HepG2 (cell line): ENCODE data around the gene SH3BP2. TPM values are rescaled to one million over a fixed set of nuclear protein-coding genes. Genes with fewer than 3 reads are reported as not detected.

Experiments
- BCL3 ChIP-seq: sonication (generic); formaldehyde crosslinking; IDR thresholded peaks from 2 replicates; pipeline ENCODE4 v1.5.1; 2020; ENCODE audit warnings: mild to moderate bottlenecking, missing genetic modification reagents, moderate library complexity
- CSRNP1 ChIP-seq: sonication (generic); formaldehyde crosslinking; IDR thresholded peaks from 2 replicates; pipeline ENCODE4 v1.8.1; 2023; ENCODE audit warnings: mild to moderate bottlenecking, missing genetic modification reagents
- EEA1 ChIP-seq: sonication (generic); formaldehyde crosslinking; IDR thresholded peaks from 2 replicates; pipeline ENCODE4 v1.5.1; 2020; ENCODE audit warnings: mild to moderate bottlenecking, missing genetic modification reagents, borderline replicate concordance
- FIP1L1 ChIP-seq: fragments of 200-400 bp; formaldehyde crosslinking; IDR thresholded peaks from 2 replicates; pipeline ENCODE4 v1.6.1; 2018; ENCODE audit warnings: low read depth, mild to moderate bottlenecking, low read length, moderate library complexity, borderline replicate concordance; ENCODE audit not compliant: insufficient read depth
- FOSL2 ChIP-seq: sonication (generic); formaldehyde crosslinking; IDR thresholded peaks from 2 replicates; pipeline ENCODE4 v1.4.0; 2020; ENCODE audit warnings: missing genetic modification reagents
- GLI4 ChIP-seq: sonication (generic); formaldehyde crosslinking; IDR thresholded peaks from 2 replicates; pipeline ENCODE4 v1.5.1; 2020; ENCODE audit warnings: missing genetic modification reagents, mild to moderate bottlenecking, moderate library complexity, borderline replicate concordance
- GRHL1 ChIP-seq: sonication (generic); formaldehyde crosslinking; conservative IDR thresholded peaks from 2 replicates; pipeline ENCODE4 v1.8.0; 2022; ENCODE audit warnings: missing genetic modification reagents
- MNT ChIP-seq: fragments of 450-650 bp; IDR thresholded peaks from 2 replicates; pipeline ENCODE4 v1.6.1; 2016
- NFE2 ChIP-seq: sonication (generic); formaldehyde crosslinking; IDR thresholded peaks from 2 replicates; pipeline ENCODE4 v1.4.0; 2020; ENCODE audit warnings: missing genetic modification reagents
- NFKB2 ChIP-seq: sonication (generic); formaldehyde crosslinking; IDR thresholded peaks from 2 replicates; pipeline ENCODE4 v1.4.0; 2020; ENCODE audit warnings: missing genetic modification reagents, borderline replicate concordance
- RARA ChIP-seq: IDR thresholded peaks from 2 replicates; pipeline ENCODE4 v1.6.1; 2016; ENCODE audit warnings: missing genetic modification reagents, missing compliant biosample characterization
- SOX13 ChIP-seq, 3 experiments: fragments of 450-650 bp in 1 of 3; sonication (generic) in 1 of 3; formaldehyde crosslinking in 1 of 3; IDR thresholded peaks in 2 of 3; conservative IDR thresholded peaks in 1 of 3; 2 replicates each; pipeline versions ENCODE4 v1.5.0 to v1.6.1; 2016 to 2020; ENCODE audit warnings: antibody characterized with exemption in 1 of 3, mild to moderate bottlenecking in 1 of 3, missing compliant biosample characterization in 1 of 3, missing genetic modification reagents in 1 of 3, moderate library complexity in 1 of 3
- ZBTB38 ChIP-seq: sonication (generic); formaldehyde crosslinking; IDR thresholded peaks from 2 replicates; pipeline ENCODE4 v1.5.1; 2020; ENCODE audit warnings: mild to moderate bottlenecking, missing genetic modification reagents
- ZBTB43 ChIP-seq: sonication (generic); formaldehyde crosslinking; conservative IDR thresholded peaks from 2 replicates; pipeline ENCODE4 v1.4.0; 2020; ENCODE audit warnings: missing genetic modification reagents
- ZMAT5 ChIP-seq: sonication (generic); formaldehyde crosslinking; IDR thresholded peaks from 2 replicates; pipeline ENCODE4 v1.5.0; 2020; ENCODE audit warnings: mild to moderate bottlenecking, low read depth, missing genetic modification reagents, borderline replicate concordance
- ZNF256 ChIP-seq: sonication (generic); formaldehyde crosslinking; conservative IDR thresholded peaks from 2 replicates; pipeline ENCODE4 v1.4.0; 2020; ENCODE audit warnings: missing genetic modification reagents
- ZNF292 ChIP-seq: sonication (generic); formaldehyde crosslinking; IDR thresholded peaks from 2 replicates; pipeline ENCODE4 v1.8.1; 2022; ENCODE audit warnings: mild to moderate bottlenecking, low read depth, missing genetic modification reagents, borderline replicate concordance
- ZNF564 ChIP-seq: sonication (generic); formaldehyde crosslinking; IDR thresholded peaks from 2 replicates; pipeline ENCODE4 v1.8.1; 2023; ENCODE audit warnings: mild to moderate bottlenecking, missing genetic modification reagents
- ZSCAN30 ChIP-seq: sonication (generic); formaldehyde crosslinking; IDR thresholded peaks from 2 replicates; pipeline ENCODE4 v1.5.0; 2020; ENCODE audit warnings: mild to moderate bottlenecking, missing genetic modification reagents
- polyA plus RNA-seq, 8 experiments: library from polyadenylated mRNA; depleted of rRNA in 3 of 8; stranded (reverse) in 7 of 8; unstranded in 1 of 8; fragments of >200 nt; fragmentation: Illumina TruSeq in 4 of 8; extraction: Trizol in 4 of 8; gene quantifications; 2 replicates each; pipeline versions ENCODE4 v1.2.1 to v1.2.3, GENCODE V29; 2011 to 2016; ENCODE audit warnings: low read depth in 4 of 8, missing spikeins in 1 of 8, mixed read lengths in 1 of 8; ENCODE audit not compliant: insufficient read depth in 1 of 8
- total RNA-seq, 5 experiments: library from RNA; depleted of rRNA; stranded (reverse); fragments of >200 nt; fragmentation: Illumina TruSeq; extraction: Trizol; gene quantifications; 2 replicates each; pipeline ENCODE4 v1.2.3, GENCODE V29; 2016; ENCODE audit warnings: low read depth in 1 of 5

The SH3BP2 gene
- total and polyA plus RNA-seq, 2 of the 13 experiments (the other 11 are each of a cell fraction or from before 2014, with no cell fraction given), result 16.9 to 34.5 TPM

GRCh38 chr4:2793586-2794485 is 951 bp downstream of the SH3BP2 start (continued):
- TF ChIP-seq ZBTB43 (CRISPR knock-in tag) (0 out of 2 replicates have a peak, but pooled peaks have one; percentile 38), FOSL2 (CRISPR knock-in tag) (peak; percentile 64; the same call in 1 of the 2 replicates), GLI4 (CRISPR knock-in tag) (no peak), NFKB2 (peak; percentile 66), ZNF564 (no peak), ZNF256 (0 out of 2 replicates have a peak, but pooled peaks have one; percentile 35), RARA (CRISPR knock-in tag) (peak; percentile 45; the same call in 1 of the 2 replicates), NFE2 (CRISPR knock-in tag) (no peak), FIP1L1 (no peak), ZSCAN30 (CRISPR knock-in tag) (no peak), GRHL1 (CRISPR knock-in tag) (no peak), CSRNP1 (no peak), ZNF292 (CRISPR knock-in tag) (peak; percentile 36; the same call in 1 of the 2 replicates), MNT (peak; percentile 31; the same call in 1 of the 2 replicates), ZMAT5 (no peak), SOX13 (IDR thresholded peaks at IDR 0.05) (no peak), SOX13 (CRISPR knock-in tag; conservative IDR thresholded peaks at IDR 0.05 in 1 of 2, IDR thresholded peaks at IDR 0.05 in 1 of 2) (peak in 1 of 2 experiments; percentile 49; a peak in 2 of 4 replicates), EEA1 (CRISPR knock-in tag) (no peak), ZBTB38 (peak; percentile 18; the same call in 1 of the 2 replicates), BCL3 (CRISPR knock-in tag) (peak; percentile 56; the same call in 1 of the 2 replicates)
